Kidney (tissue), 14 donors: ENCODE measurements around the gene UBE4A. TPM values are rescaled to one million over a fixed set of nuclear protein-coding genes. Genes with fewer than 3 reads are reported as not detected.

Experiments used
- DNase-seq, 5 donors: peaks; one replicate each; pipeline ENCODE4 v3.0.0-alpha.2; 2013 to 2020
- FAIRE-seq: peaks from 2 replicates; lab custom pipeline; 2012; peaks lifted over from hg19 to GRCh38; lab: Jason Lieb, UNC
- H3K27ac ChIP-seq, 2 donors: one replicate each; pipeline ENCODE4 v1.7.0; 2013; ENCODE audit warnings: low read depth in 2 of 2, low read length in 2 of 2, inconsistent platforms in 1 of 2
- H3K27me3 ChIP-seq: one replicate; pipeline ENCODE4 v1.7.1; 2013; ENCODE audit warnings: low read length, inconsistent platforms; ENCODE audit not compliant: control insufficient read depth, insufficient read depth
- H3K36me3 ChIP-seq, 3 donors: one replicate each; pipeline versions ENCODE4 v1.7.0 to v1.7.1; 2013; ENCODE audit warnings: low read length in 3 of 3, control low read depth in 1 of 3, inconsistent platforms in 1 of 3; ENCODE audit not compliant: insufficient read depth in 3 of 3, control insufficient read depth in 2 of 3
- H3K4me1 ChIP-seq, 3 donors: one replicate each; pipeline versions ENCODE4 v1.7.0 to v1.7.1; 2013; ENCODE audit warnings: low read length in 3 of 3, inconsistent platforms in 1 of 3, low read depth in 1 of 3; ENCODE audit not compliant: control insufficient read depth in 2 of 3, insufficient read depth in 2 of 3
- H3K4me3 ChIP-seq, 3 donors: one replicate each; pipeline versions ENCODE4 v1.7.0 to v1.8.1; 2013; ENCODE audit warnings: low read length in 3 of 3, control low read depth in 1 of 3, inconsistent platforms in 1 of 3
- H3K9ac ChIP-seq, 3 donors: one replicate each; pipeline versions ENCODE4 v1.7.0 to v1.7.1; 2013; ENCODE audit warnings: low read length in 3 of 3, control low read depth in 1 of 3, inconsistent platforms in 1 of 3
- H3K9me3 ChIP-seq, 3 donors: one replicate each; pipeline versions ENCODE4 v1.7.0 to v1.7.1; 2013; ENCODE audit warnings: low read length in 3 of 3, control low read depth in 1 of 3, inconsistent platforms in 1 of 3; ENCODE audit not compliant: control insufficient read depth in 2 of 3, insufficient read depth in 1 of 3
- intact Hi-C: fragments of 100-400 bp; cut with DNase I; formaldehyde crosslinking; loops from one replicate; pipeline ENCODE4 v1.11.1; 2022
- polyA plus RNA-seq: library from polyadenylated mRNA; stranded (reverse); fragments of 350-450 nt; fragmentation: Illumina TruSeq; extraction: RNeasy Lipid Tissue Mini Kit (QIAGEN cat#74804); gene quantifications from one replicate; pipeline ENCODE4 v1.2.3, GENCODE V29; 2014; ENCODE audit warnings: low read depth, low replicate concordance; ENCODE audit not compliant: insufficient read depth
- total RNA-seq: library from RNA; stranded (reverse); fragmentation: NEBNext Ultra II Directional; extraction: Animal tissue kit (Norgen Biotek cat#: 25700); gene quantifications from one replicate; pipeline ENCODE4 v1.2.1, GENCODE V29; 2021
- TF ChIP-seq, protein P1 (sequence below): IDR thresholded peaks from 3 replicates; pipeline ENCODE4 v1.5.1; 2012; ENCODE audit warnings: mild to moderate bottlenecking, moderate library complexity, borderline replicate concordance; ENCODE audit not compliant: insufficient read depth; ENCODE audit errors: extremely low read depth
- donor health status: control.
- donor health status: control.
- donor health status: control.
- donor health status: control.
- donor health status: control.
- donor health status: DM: yes; HTN: yes; CAD: no.
- donor health status: Normal renal cell carcinoma (clear cell type).

The UBE4A gene
- total and polyA plus RNA-seq, 2 donors from 2014 or later: 11.2 to 39.2 TPM

DNA sequence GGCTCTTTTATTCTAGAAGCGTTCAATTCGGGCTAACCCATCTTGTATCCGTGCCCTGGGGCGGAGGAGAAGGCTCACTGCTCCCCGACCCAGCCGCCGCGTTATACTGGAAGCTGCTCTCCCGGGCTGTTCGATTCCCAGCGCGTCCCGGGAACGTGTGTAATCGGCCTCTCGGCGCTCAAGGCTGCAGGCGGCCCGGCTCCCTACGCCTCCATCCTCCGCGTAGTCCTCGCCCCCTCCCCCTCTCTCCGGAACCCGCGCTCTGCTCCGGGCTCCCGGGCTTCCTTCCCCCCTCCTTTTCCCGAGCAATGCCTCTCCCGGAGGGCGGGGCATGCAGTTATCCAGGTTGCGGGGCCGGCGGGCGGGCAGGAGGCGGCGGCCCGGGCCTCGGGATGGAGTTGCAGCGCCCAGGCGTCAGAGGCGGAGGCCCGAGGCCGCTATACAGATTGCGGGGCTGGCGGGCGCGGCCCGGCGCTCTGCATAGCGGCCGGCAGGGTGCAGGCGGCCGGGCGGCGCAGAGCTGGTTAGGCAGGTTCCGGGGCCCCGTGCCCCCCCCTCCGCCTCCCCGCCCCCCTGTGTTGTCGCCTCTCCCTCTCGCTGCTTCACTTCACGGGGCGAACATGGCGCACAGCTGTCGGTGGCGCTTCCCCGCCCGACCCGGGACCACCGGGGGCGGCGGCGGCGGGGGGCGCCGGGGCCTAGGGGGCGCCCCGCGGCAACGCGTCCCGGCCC lies 76.7 kb downstream of the UBE4A start, which contains the start of gene KMT2A:
Gene KMT2A, plus strand, starts transcription at position 600 of the 732 bp plus-strand sequence. Its CDS starts 21 bp downstream, at position 621.
- DNase-seq (peak; percentile 98 to 99 (median 99)), FAIRE-seq (no peak)
- H3K27me3 ChIP-seq: no peaks in the 10 kb centered on the region
- H3K4me1 ChIP-seq: peaks cover 2 to 21% (median 12%) of the 10 kb centered on the region in 3 donors
- H3K9me3 ChIP-seq: no peaks in the 10 kb centered on the region
- TF ChIP-seq, protein P1, sequence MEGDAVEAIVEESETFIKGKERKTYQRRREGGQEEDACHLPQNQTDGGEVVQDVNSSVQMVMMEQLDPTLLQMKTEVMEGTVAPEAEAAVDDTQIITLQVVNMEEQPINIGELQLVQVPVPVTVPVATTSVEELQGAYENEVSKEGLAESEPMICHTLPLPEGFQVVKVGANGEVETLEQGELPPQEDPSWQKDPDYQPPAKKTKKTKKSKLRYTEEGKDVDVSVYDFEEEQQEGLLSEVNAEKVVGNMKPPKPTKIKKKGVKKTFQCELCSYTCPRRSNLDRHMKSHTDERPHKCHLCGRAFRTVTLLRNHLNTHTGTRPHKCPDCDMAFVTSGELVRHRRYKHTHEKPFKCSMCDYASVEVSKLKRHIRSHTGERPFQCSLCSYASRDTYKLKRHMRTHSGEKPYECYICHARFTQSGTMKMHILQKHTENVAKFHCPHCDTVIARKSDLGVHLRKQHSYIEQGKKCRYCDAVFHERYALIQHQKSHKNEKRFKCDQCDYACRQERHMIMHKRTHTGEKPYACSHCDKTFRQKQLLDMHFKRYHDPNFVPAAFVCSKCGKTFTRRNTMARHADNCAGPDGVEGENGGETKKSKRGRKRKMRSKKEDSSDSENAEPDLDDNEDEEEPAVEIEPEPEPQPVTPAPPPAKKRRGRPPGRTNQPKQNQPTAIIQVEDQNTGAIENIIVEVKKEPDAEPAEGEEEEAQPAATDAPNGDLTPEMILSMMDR: peak; percentile 100
- H3K27ac ChIP-seq: peak within 1 kb of the TSS; percentile 85 to 86
- peak within 1 kb of the TSS; percentile 76 to 90 (median 88) for H3K4me3 ChIP-seq
- H3K36me3 ChIP-seq: no peaks in the 10 kb centered on the region
- intact Hi-C loops: no loop called here
- peak within 1 kb of the TSS; percentile 56 to 87 (median 82) for H3K9ac ChIP-seq

DNA sequence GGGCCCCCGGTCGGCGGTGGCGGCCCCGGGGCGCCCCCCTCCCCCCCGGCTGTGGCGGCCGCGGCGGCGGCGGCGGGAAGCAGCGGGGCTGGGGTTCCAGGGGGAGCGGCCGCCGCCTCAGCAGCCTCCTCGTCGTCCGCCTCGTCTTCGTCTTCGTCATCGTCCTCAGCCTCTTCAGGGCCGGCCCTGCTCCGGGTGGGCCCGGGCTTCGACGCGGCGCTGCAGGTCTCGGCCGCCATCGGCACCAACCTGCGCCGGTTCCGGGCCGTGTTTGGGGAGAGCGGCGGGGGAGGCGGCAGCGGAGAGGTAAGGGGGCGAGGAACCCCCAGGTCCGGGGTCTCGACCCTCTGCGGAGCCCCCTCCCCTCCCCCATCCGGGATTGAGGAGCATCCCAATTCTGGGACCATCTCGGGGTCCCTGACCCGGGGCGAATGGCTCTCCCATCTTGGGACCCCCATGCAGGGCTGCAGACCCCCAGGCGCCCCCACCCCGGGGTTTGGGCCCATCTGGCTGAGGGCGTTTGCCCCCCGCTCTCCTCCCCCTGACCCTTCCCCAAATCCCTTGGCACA lies 77.3 kb downstream of the UBE4A start:
- FAIRE-seq (no peak), DNase-seq (peak in 3 of 5 donors; percentile 6 to 85 (median 85))
- H3K27ac ChIP-seq: peak overlapping the region; percentile 85 to 86
- H3K9me3 ChIP-seq: no peaks in the 10 kb centered on the region
- no peaks in the 10 kb centered on the region for H3K27me3 ChIP-seq
- peak overlapping the region; percentile 70 to 78 (median 74) for H3K4me3 ChIP-seq
- H3K36me3 ChIP-seq: no peaks in the 10 kb centered on the region
- TF ChIP-seq, protein P1: no peak
- H3K9ac ChIP-seq: peak overlapping the region; percentile 10 to 87 (median 82)
- H3K4me1 ChIP-seq: peaks cover 2 to 23% (median 13%) of the 10 kb centered on the region in 3 donors
- intact Hi-C loops: no loop called here

DNA sequence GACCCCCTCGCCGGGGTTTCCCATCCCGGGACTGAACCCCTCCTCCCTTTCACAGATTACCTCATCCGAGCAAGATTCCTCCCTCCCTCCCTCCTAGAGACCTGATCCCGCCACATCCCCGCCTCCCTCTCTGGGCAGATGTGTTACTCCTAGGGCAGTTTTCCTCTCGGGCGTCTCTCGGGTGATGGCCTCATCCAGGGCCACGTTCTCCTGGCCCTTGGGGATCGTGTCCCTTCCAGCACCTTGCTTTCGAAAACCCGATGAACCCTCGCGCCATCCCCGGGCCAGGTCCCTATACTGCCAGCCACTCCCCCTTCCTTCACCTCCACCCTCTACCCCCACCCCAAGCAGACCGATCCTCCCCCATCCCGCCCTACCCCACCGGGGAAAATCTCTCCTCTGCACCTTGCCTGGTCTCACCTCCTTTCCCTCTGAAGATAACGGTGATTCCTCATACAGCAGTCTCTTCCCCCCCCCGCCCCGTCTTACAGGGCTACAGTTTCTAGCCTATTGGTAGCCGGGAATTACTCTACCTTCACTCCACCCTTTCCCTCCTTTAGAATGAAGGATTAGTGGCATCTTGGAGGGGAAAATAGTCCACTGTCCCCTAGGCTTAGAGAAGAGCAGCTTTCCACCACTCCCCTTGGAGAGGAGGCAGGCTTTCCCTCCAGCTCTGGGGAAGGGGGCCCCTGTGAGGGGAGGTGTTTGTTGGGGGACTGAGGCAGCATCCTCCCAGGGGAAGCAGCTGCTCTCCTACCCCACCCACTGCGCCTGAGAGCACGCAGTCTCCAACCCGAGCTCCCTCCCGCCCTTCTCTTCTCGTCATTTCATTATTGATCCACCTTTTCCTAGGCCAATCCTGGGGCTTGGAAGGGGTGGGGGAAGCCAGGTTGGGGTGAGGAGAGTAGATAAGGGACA lies 78.1 kb downstream of the UBE4A start:
- DNase-seq (peak; percentile 66 to 87 (median 76)), FAIRE-seq (no peak)
- Histone ChIP-seq H3K36me3 (no peaks in the 10 kb centered on the region), H3K9ac (peak overlapping the region; percentile 10 to 87 (median 82)), H3K9me3 (no peaks in the 10 kb centered on the region), H3K27me3 (no peaks in the 10 kb centered on the region), H3K27ac (peak overlapping the region; percentile 85 to 86), H3K4me3 (peak overlapping the region; percentile 70 to 78 (median 74)), H3K4me1 (peaks cover 2 to 27% (median 18%) of the 10 kb centered on the region in 3 donors)
- TF ChIP-seq, protein P1: no peak
- intact Hi-C loops: no loop called here
